Kidney epithelial cell (primary cell): ENCODE measurements around the gene ZBTB4. TPM values are rescaled to one million over a fixed set of nuclear protein-coding genes. Genes with fewer than 3 reads are reported as not detected.
A peak's percentile ranks its signal among the peaks of the same experiment; 100 is the strongest.

Experiments used
- DNase-seq: peaks from one replicate; pipeline ENCODE4 v3.0.0-alpha.2; 2010; ENCODE audit warnings: low read depth
- H3K27me3 ChIP-seq: 2 replicates; pipeline ENCODE4 v1.6.0; 2011; ENCODE audit warnings: low read length; ENCODE audit not compliant: control insufficient read depth, insufficient read depth
- H3K36me3 ChIP-seq: 2 replicates; pipeline ENCODE4 v1.5.1; 2011; ENCODE audit warnings: low read length; ENCODE audit not compliant: control insufficient read depth, insufficient read depth
- H3K4me3 ChIP-seq: 2 replicates; pipeline ENCODE4 v1.5.1; 2011; ENCODE audit warnings: low read depth, mild to moderate bottlenecking, control low read depth, low read length
- CTCF ChIP-seq: IDR thresholded peaks from 2 replicates; pipeline ENCODE4 v1.5.1; 2011; ENCODE audit warnings: mild to moderate bottlenecking, moderate library complexity, low read length, control low read depth, inconsistent platforms; ENCODE audit not compliant: insufficient read depth, poor library complexity, severe bottlenecking
- total RNA-seq: library from RNA; depleted of rRNA; stranded (reverse); fragments of >200 nt; gene quantifications from 2 replicates; pipeline ENCODE4 v1.2.3, GENCODE V29; 2015

The ZBTB4 gene
- total RNA-seq, 1 donor from 2014 or later = 26.3 TPM

GRCh38 chr17:7437950-7438614, 41.3 kb downstream of the ZBTB4 start:
- DNase-seq = no peak
- no peaks in the 10 kb centered on the region for H3K36me3 ChIP-seq
- H3K27me3 ChIP-seq = peaks cover 2% of the 10 kb centered on the region
- H3K4me3 ChIP-seq = peak overlapping the region; percentile 39
- no peak for TF ChIP-seq CTCF

GRCh38 chr17:7437369-7437863, 42.0 kb downstream of the ZBTB4 start:
- peaks cover 2% of the 10 kb centered on the region for H3K27me3 ChIP-seq
- no peaks in the 10 kb centered on the region for H3K36me3 ChIP-seq
- DNase-seq = no peak
- peak overlapping the region; percentile 28 for H3K4me3 ChIP-seq
- TF ChIP-seq CTCF = no peak

- TF ChIP-seq CTCF = peak; percentile 64
- H3K27me3 ChIP-seq = peaks cover 2% of the 10 kb centered on the region
- H3K36me3 ChIP-seq = no peaks in the 10 kb centered on the region
- no peak for DNase-seq
- H3K4me3 ChIP-seq = peak overlapping the region; percentile 73
These were observed 42.7 kb downstream of the ZBTB4 start for GRCh38 chr17:7436556-7437368.

GRCh38 chr17:7435676-7436555, 43.5 kb downstream of the ZBTB4 start:
- Histone ChIP-seq H3K36me3 (no peaks in the 10 kb centered on the region), H3K4me3 (peak overlapping the region; percentile 73), H3K27me3 (peaks cover 2% of the 10 kb centered on the region)
- no peak for DNase-seq
- TF ChIP-seq CTCF = peak; percentile 48

GRCh38 chr17:7432296-7432695, 47.1 kb downstream of the ZBTB4 start:
- no peak for DNase-seq
- no peak overlapping the region for H3K4me3 ChIP-seq
- no peaks in the 10 kb centered on the region for H3K36me3 ChIP-seq
- TF ChIP-seq CTCF = no peak
- H3K27me3 ChIP-seq = no peaks in the 10 kb centered on the region
